ENCODE measurements around the gene TFB2M.
"Not testable (repeated sequence)": the region's sequence is repeated elsewhere in the genome, so short reads cannot be mapped to it uniquely, and the experiment has no call there.

TFB2M gene

GRCh38 chr1:246582301-246583055 is 16.4 kb upstream of the TFB2M start:
- no peak for DNase-seq (ENCODE audit: low spot score)

GRCh38 chr1:246580497-246581370 is 14.7 kb upstream of the TFB2M start:
- no peak for DNase-seq (ENCODE audit: low spot score)

GRCh38 chr1:246579818-246580217 is 13.8 kb upstream of the TFB2M start:
- DNase-seq (ENCODE audit: low spot score), result no peak

GRCh38 chr1:246577720-246578106 is 11.7 kb upstream of the TFB2M start:
- no peak for DNase-seq (ENCODE audit: low spot score)

- peak; percentile 22 for DNase-seq (ENCODE audit: low spot score)
These were observed 11.1 kb upstream of the TFB2M start for GRCh38 chr1:246577082-246577719.

GRCh38 chr1:246576709-246577032 is 10.6 kb upstream of the TFB2M start:
- DNase-seq (ENCODE audit: low spot score), result no peak

GRCh38 chr1:246573491-246573890 is 7.4 kb upstream of the TFB2M start:
- DNase-seq (ENCODE audit: low spot score), result no peak

- DNase-seq (ENCODE audit: low spot score), result no peak
These were observed 6.7 kb upstream of the TFB2M start for GRCh38 chr1:246572785-246573184.

- DNase-seq (ENCODE audit: low spot score), result no peak
These were observed 5.9 kb upstream of the TFB2M start for GRCh38 chr1:246571953-246572352.

GRCh38 chr1:246571309-246571708 is 5.2 kb upstream of the TFB2M start:
- peak; percentile 36 for DNase-seq (ENCODE audit: low spot score)

- peak; percentile 67 for DNase-seq (ENCODE audit: low spot score)
These were observed 3.5 kb upstream of the TFB2M start for GRCh38 chr1:246569248-246570238.

- DNase-seq (ENCODE audit: low spot score), result no peak
These were observed 1.7 kb upstream of the TFB2M start for GRCh38 chr1:246567646-246568235.

GRCh38 chr1:246566813-246567645 is 968 bp upstream of the TFB2M start:
- DNase-seq (ENCODE audit: low spot score), result peak; percentile 27

GRCh38 chr1:246565751-246566127 is 322 bp downstream of the TFB2M start:
- DNase-seq (ENCODE audit: low spot score), result no peak

- no peak for DNase-seq (ENCODE audit: low spot score)
These were observed 966 bp downstream of the TFB2M start for GRCh38 chr1:246564839-246565750.

- DNase-seq (ENCODE audit: low spot score), result not testable (repeated sequence)
These were observed 5.2 kb downstream of the TFB2M start for GRCh38 chr1:246560833-246561232.

GRCh38 chr1:246559310-246559709 is 6.8 kb downstream of the TFB2M start:
- DNase-seq (ENCODE audit: low spot score), result no peak

- DNase-seq (ENCODE audit: low spot score), result no peak
These were observed 8.0 kb downstream of the TFB2M start for GRCh38 chr1:246558041-246558440.

GRCh38 chr1:246554201-246554600 is 11.9 kb downstream of the TFB2M start:
- DNase-seq (ENCODE audit: low spot score), result no peak
